Left lung (tissue), 10 donors: ENCODE measurements around the gene PDGFC. TPM values are rescaled to one million over a fixed set of nuclear protein-coding genes. Genes with fewer than 3 reads are reported as not detected.

Experiments
- ATAC-seq: fragments of 200-7000 bp; cut with Tn5 transposase; one replicate; pipeline ENCODE4 v1.9.1; 2020; ENCODE audit warnings: moderate library complexity
- DNase-seq, 4 donors: peaks; one replicate each; pipeline ENCODE4 v3.0.0-alpha.2; 2013 to 2020
- H3K27ac ChIP-seq, 2 donors: fragments of 200-600 bp; sonication (generic) in 1 of 2; one replicate each; pipeline versions ENCODE4 v1.5.0 to v1.8.0; 2020 to 2021
- H3K27me3 ChIP-seq, 2 donors: fragments of 200-600 bp; sonication (generic) in 1 of 2; one replicate each; pipeline versions ENCODE4 v1.5.0 to v1.8.0; 2020 to 2021
- H3K36me3 ChIP-seq, 2 donors: fragments of 200-600 bp; sonication (generic) in 1 of 2; one replicate each; pipeline versions ENCODE4 v1.5.0 to v1.8.0; 2020 to 2021
- H3K4me1 ChIP-seq, 2 donors: fragments of 200-600 bp; one replicate each; pipeline ENCODE4 v1.8.0; 2021
- H3K4me3 ChIP-seq, 2 donors: fragments of 200-600 bp; sonication (generic) in 1 of 2; one replicate each; pipeline versions ENCODE4 v1.5.0 to v1.8.0; 2020 to 2021; ENCODE audit warnings: mild to moderate bottlenecking in 1 of 2
- H3K9me3 ChIP-seq, 2 donors: fragments of 200-600 bp; sonication (generic) in 1 of 2; one replicate each; pipeline versions ENCODE4 v1.5.0 to v1.8.0; 2020 to 2021
- CTCF ChIP-seq, 2 donors: fragments of 200-600 bp; sonication (generic) in 1 of 2; IDR thresholded peaks; one replicate each; pipeline versions ENCODE4 v1.5.0 to v1.8.0; 2021; ENCODE audit warnings: antibody characterized with exemption in 2 of 2
- intact Hi-C, 2 donors: fragments of 100-400 bp; cut with DNase I; formaldehyde crosslinking; loops; one replicate each; pipeline versions ENCODE4 v1.11.2 to v1.14.2; 2022
- polyA plus RNA-seq, 6 donors: library from polyadenylated mRNA; unstranded; fragments of 120-200 nt; gene quantifications; one replicate each; pipeline ENCODE4 v1.2.1, GENCODE V29; 2013; ENCODE audit not compliant: insufficient read length in 6 of 6
- total RNA-seq, 2 donors: library from RNA; stranded (reverse); fragmentation: NEBNext Ultra II Directional; extraction: Animal tissue kit (Norgen Biotek cat#: 25700); gene quantifications; one replicate each; pipeline ENCODE4 v1.2.1, GENCODE V29; 2021
- donor health status: DM: no; HTN: yes; CAD: no.
- donor health status: DM: no; HTN: no; CAD: no.

The PDGFC gene
- total and polyA plus RNA-seq, 8 donors = 22.4 to 51.6 (median 37.4) TPM

- Histone ChIP-seq H3K36me3 (no peaks in the 10 kb centered on the region), H3K9me3 (no peaks in the 10 kb centered on the region), H3K4me1 (no peaks in the 10 kb centered on the region), H3K27ac (no peak overlapping the region), H3K4me3 (no peak overlapping the region), H3K27me3 (no peaks in the 10 kb centered on the region)
- DNase-seq (no peak), ATAC-seq (no peak)
- intact Hi-C loops = no loop called here
- TF ChIP-seq CTCF (IDR thresholded peaks at IDR 0.05) = no peak
Observed at GRCh38 chr4:156865451-156865850, 106.1 kb downstream of the PDGFC start.

DNA sequence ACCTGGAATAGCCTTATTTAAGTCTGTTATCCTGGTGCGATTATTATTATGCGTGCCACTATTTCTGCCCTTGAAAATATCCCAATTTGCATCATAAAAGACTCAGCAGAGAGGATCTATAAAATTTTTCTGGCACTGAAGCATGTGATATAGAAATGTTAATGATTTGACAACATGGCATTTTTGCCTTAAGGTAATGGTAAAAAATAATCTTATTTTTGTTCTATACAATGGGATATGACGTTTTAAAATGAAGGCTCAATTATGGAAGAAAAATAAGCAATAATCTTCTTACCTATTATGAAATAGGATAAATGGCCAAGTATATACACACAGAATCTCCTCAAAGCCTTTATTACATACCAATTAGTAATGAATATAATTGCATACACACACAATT, 113.5 kb downstream of the PDGFC start:
- no peak overlapping the region for H3K27ac ChIP-seq
- TF ChIP-seq CTCF (IDR thresholded peaks at IDR 0.05) = no peak
- ATAC-seq (no peak), DNase-seq (no peak)
- H3K36me3 ChIP-seq = no peaks in the 10 kb centered on the region
- H3K27me3 ChIP-seq = no peaks in the 10 kb centered on the region
- no peaks in the 10 kb centered on the region for H3K4me1 ChIP-seq
- intact Hi-C loops = no loop called here
- no peaks in the 10 kb centered on the region for H3K9me3 ChIP-seq
- no peak overlapping the region for H3K4me3 ChIP-seq

DNA sequence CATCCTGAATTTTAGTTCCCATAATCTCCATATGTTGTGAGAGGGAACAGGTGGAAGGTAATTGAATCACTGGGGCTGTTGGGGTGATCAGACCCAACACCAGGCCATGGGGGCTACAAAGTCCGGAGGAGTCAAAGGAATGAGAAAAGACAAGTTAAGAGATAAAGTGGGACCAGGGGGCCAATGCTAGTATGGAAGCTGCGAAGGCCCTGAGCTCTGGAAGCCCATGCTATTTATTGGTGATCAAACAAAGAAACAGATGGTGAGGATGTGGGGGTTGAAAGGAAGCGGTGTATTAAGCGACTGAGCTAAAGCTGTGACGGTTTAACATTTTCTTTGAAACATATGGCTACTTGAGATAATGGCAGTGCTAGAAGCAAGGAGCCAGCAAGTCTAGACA, 132.8 kb downstream of the PDGFC start:
- Histone ChIP-seq H3K27ac (no peak overlapping the region), H3K27me3 (no peaks in the 10 kb centered on the region), H3K9me3 (peaks cover 0 to 31% of the 10 kb centered on the region in 2 donors), H3K4me1 (no peaks in the 10 kb centered on the region), H3K36me3 (no peaks in the 10 kb centered on the region), H3K4me3 (no peak overlapping the region)
- no peak for TF ChIP-seq CTCF (IDR thresholded peaks at IDR 0.05)
- DNase-seq = no peak
- intact Hi-C loops = no loop called here
- no peak for ATAC-seq

GRCh38 chr4:156837625-156838345, 133.8 kb downstream of the PDGFC start:
- ATAC-seq = no peak
- DNase-seq = no peak
- no peak overlapping the region for H3K27ac ChIP-seq
- no peaks in the 10 kb centered on the region for H3K4me1 ChIP-seq
- no peak overlapping the region for H3K4me3 ChIP-seq
- intact Hi-C loops = no loop called here
- peaks cover 0 to 31% of the 10 kb centered on the region in 2 donors for H3K9me3 ChIP-seq
- no peaks in the 10 kb centered on the region for H3K27me3 ChIP-seq
- no peaks in the 10 kb centered on the region for H3K36me3 ChIP-seq
- TF ChIP-seq CTCF (IDR thresholded peaks at IDR 0.05) = no peak

GRCh38 chr4:156832886-156833285, 138.7 kb downstream of the PDGFC start:
- no peaks in the 10 kb centered on the region for H3K9me3 ChIP-seq
- no peaks in the 10 kb centered on the region for H3K36me3 ChIP-seq
- H3K4me1 ChIP-seq = peaks cover 0 to 4% of the 10 kb centered on the region in 2 donors
- no peaks in the 10 kb centered on the region for H3K27me3 ChIP-seq
- no peak overlapping the region for H3K4me3 ChIP-seq
- ATAC-seq (no peak), DNase-seq (no peak)
- intact Hi-C loops = no loop called here
- TF ChIP-seq CTCF (IDR thresholded peaks at IDR 0.05) = no peak
- H3K27ac ChIP-seq = no peak overlapping the region
